HepG2 (cell line): ENCODE measurements around the gene PHACTR3.

Experiments
- CTCF ChIP-seq: sonication (generic); formaldehyde crosslinking; IDR thresholded peaks from 2 replicates; pipeline ENCODE4 v1.5.0; 2020; ENCODE audit warnings: mild to moderate bottlenecking, missing genetic modification reagents, moderate library complexity
- JUNB ChIP-seq: sonication (generic); formaldehyde crosslinking; IDR thresholded peaks from 2 replicates; pipeline ENCODE4 v1.8.0; 2022; ENCODE audit warnings: missing genetic modification reagents, mild to moderate bottlenecking, borderline replicate concordance
- RELA ChIP-seq: sonication (generic); formaldehyde crosslinking; IDR thresholded peaks from 2 replicates; pipeline ENCODE4 v1.4.0; 2020; ENCODE audit warnings: missing genetic modification reagents
- TIGD3 ChIP-seq: sonication (generic); formaldehyde crosslinking; IDR thresholded peaks from 2 replicates; pipeline ENCODE4 v1.5.1; 2020; ENCODE audit warnings: mild to moderate bottlenecking, missing genetic modification reagents, borderline replicate concordance

DNA sequence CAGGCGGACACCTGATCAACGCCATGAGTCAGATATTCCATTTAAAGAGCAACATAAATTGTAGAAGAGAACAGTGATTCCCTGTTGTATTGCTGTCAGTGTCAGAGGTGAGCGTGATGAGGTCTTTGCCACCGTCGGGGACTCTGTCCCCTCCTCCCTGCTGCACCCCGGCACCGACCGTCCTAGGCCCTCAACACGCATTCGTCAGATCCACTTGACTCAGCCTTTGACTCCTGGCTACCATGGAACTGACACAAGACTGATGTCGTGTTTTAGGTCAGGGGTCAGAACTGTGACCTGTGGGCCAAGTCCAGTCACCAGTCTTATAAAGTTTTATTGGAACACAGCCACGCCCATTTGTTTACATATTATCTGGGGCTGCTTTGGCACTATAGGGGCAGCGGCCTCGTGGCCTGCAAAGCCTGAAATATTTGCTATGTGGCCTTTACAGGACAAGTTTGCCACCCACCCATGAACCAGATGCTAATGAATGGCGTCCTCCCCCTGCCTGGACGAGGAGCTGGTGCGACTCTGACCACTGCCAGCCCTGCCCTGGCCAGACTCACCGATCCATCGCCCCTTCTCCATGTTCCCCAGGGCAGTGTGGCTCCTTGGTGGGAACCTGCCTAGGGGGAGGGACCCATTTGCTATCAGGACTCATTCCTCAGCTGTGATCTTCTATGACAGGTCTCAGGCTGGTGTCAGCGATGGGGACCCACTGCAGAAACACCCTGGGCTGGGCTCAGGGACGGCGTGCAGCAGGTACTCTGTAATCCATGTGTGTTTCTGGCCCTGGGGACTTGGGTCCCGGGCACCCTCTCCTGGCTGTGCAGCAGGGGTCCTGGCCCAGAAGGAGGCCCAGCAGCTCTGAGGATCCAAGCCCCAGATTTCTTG is 37.5 kb upstream of the PHACTR3 start:
- no peak for TF ChIP-seq CTCF
- TF ChIP-seq TIGD3 (CRISPR knock-in tag): no peak
- TF ChIP-seq RELA (CRISPR knock-in tag): no peak
- TF ChIP-seq JUNB (CRISPR knock-in tag): no peak
